Kidney (tissue), 14 donors: Measurements from ENCODE around the gene C3orf22. TPM values are rescaled to one million over a fixed set of nuclear protein-coding genes. Genes with fewer than 3 reads are reported as not detected.

ENCODE experiments used
- DNase-seq, 5 donors: peaks; one replicate each; pipeline ENCODE4 v3.0.0-alpha.2; 2013 to 2020
- FAIRE-seq: peaks from 2 replicates; lab custom pipeline; 2012; peaks lifted over from hg19 to GRCh38; lab: Jason Lieb, UNC
- H3K27ac ChIP-seq, 2 donors: one replicate each; pipeline ENCODE4 v1.7.0; 2013; ENCODE audit warnings: low read depth in 2 of 2, low read length in 2 of 2, inconsistent platforms in 1 of 2
- H3K27me3 ChIP-seq: one replicate; pipeline ENCODE4 v1.7.1; 2013; ENCODE audit warnings: low read length, inconsistent platforms; ENCODE audit not compliant: control insufficient read depth, insufficient read depth
- H3K36me3 ChIP-seq, 3 donors: one replicate each; pipeline versions ENCODE4 v1.7.0 to v1.7.1; 2013; ENCODE audit warnings: low read length in 3 of 3, control low read depth in 1 of 3, inconsistent platforms in 1 of 3; ENCODE audit not compliant: insufficient read depth in 3 of 3, control insufficient read depth in 2 of 3
- H3K4me1 ChIP-seq, 3 donors: one replicate each; pipeline versions ENCODE4 v1.7.0 to v1.7.1; 2013; ENCODE audit warnings: low read length in 3 of 3, inconsistent platforms in 1 of 3, low read depth in 1 of 3; ENCODE audit not compliant: control insufficient read depth in 2 of 3, insufficient read depth in 2 of 3
- H3K4me3 ChIP-seq, 3 donors: one replicate each; pipeline versions ENCODE4 v1.7.0 to v1.8.1; 2013; ENCODE audit warnings: low read length in 3 of 3, control low read depth in 1 of 3, inconsistent platforms in 1 of 3
- H3K9ac ChIP-seq, 3 donors: one replicate each; pipeline versions ENCODE4 v1.7.0 to v1.7.1; 2013; ENCODE audit warnings: low read length in 3 of 3, control low read depth in 1 of 3, inconsistent platforms in 1 of 3
- H3K9me3 ChIP-seq, 3 donors: one replicate each; pipeline versions ENCODE4 v1.7.0 to v1.7.1; 2013; ENCODE audit warnings: low read length in 3 of 3, control low read depth in 1 of 3, inconsistent platforms in 1 of 3; ENCODE audit not compliant: control insufficient read depth in 2 of 3, insufficient read depth in 1 of 3
- intact Hi-C: fragments of 100-400 bp; cut with DNase I; formaldehyde crosslinking; loops from one replicate; pipeline ENCODE4 v1.11.1; 2022
- polyA plus RNA-seq: library from polyadenylated mRNA; stranded (reverse); fragments of 350-450 nt; fragmentation: Illumina TruSeq; extraction: RNeasy Lipid Tissue Mini Kit (QIAGEN cat#74804); gene quantifications from one replicate; pipeline ENCODE4 v1.2.3, GENCODE V29; 2014; ENCODE audit warnings: low read depth, low replicate concordance; ENCODE audit not compliant: insufficient read depth
- total RNA-seq: library from RNA; stranded (reverse); fragmentation: NEBNext Ultra II Directional; extraction: Animal tissue kit (Norgen Biotek cat#: 25700); gene quantifications from one replicate; pipeline ENCODE4 v1.2.1, GENCODE V29; 2021
- TF ChIP-seq, protein P1 (sequence below): IDR thresholded peaks from 3 replicates; pipeline ENCODE4 v1.5.1; 2012; ENCODE audit warnings: mild to moderate bottlenecking, moderate library complexity, borderline replicate concordance; ENCODE audit not compliant: insufficient read depth; ENCODE audit errors: extremely low read depth
- donor health status: control.
- donor health status: control.
- donor health status: control.
- donor health status: control.
- donor health status: control.
- donor health status: DM: yes; HTN: yes; CAD: no.
- donor health status: Normal renal cell carcinoma (clear cell type).

C3orf22 gene
- total and polyA plus RNA-seq, 2 donors from 2014 or later, result not detected

- H3K9ac ChIP-seq, result no peak overlapping the region
- intact Hi-C loops, result no loop called here
- no peak overlapping the region for H3K4me3 ChIP-seq
- DNase-seq, result peak in 2 of 5 donors; percentile 4 to 58
- no peaks in the 10 kb centered on the region for H3K9me3 ChIP-seq
- peaks cover 0 to 3% (median 3%) of the 10 kb centered on the region in 3 donors for H3K4me1 ChIP-seq
- TF ChIP-seq, protein P1, sequence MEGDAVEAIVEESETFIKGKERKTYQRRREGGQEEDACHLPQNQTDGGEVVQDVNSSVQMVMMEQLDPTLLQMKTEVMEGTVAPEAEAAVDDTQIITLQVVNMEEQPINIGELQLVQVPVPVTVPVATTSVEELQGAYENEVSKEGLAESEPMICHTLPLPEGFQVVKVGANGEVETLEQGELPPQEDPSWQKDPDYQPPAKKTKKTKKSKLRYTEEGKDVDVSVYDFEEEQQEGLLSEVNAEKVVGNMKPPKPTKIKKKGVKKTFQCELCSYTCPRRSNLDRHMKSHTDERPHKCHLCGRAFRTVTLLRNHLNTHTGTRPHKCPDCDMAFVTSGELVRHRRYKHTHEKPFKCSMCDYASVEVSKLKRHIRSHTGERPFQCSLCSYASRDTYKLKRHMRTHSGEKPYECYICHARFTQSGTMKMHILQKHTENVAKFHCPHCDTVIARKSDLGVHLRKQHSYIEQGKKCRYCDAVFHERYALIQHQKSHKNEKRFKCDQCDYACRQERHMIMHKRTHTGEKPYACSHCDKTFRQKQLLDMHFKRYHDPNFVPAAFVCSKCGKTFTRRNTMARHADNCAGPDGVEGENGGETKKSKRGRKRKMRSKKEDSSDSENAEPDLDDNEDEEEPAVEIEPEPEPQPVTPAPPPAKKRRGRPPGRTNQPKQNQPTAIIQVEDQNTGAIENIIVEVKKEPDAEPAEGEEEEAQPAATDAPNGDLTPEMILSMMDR, result no peak
- peaks cover 5% of the 10 kb centered on the region for H3K27me3 ChIP-seq
- no peak for FAIRE-seq
- no peaks in the 10 kb centered on the region for H3K36me3 ChIP-seq
- no peak overlapping the region for H3K27ac ChIP-seq
These were observed 17.6 kb downstream of the C3orf22 start for GRCh38 chr3:126540951-126541627.

- no peaks in the 10 kb centered on the region for H3K9me3 ChIP-seq
- peak in 3 of 5 donors; percentile 11 to 51 (median 31) for DNase-seq
- H3K36me3 ChIP-seq, result no peaks in the 10 kb centered on the region
- no peak overlapping the region for H3K27ac ChIP-seq
- peaks cover 5% of the 10 kb centered on the region for H3K27me3 ChIP-seq
- FAIRE-seq, result no peak
- no peak overlapping the region for H3K4me3 ChIP-seq
- peaks cover 0 to 3% (median 3%) of the 10 kb centered on the region in 3 donors for H3K4me1 ChIP-seq
- intact Hi-C loops, result no loop called here
- H3K9ac ChIP-seq, result no peak overlapping the region
- TF ChIP-seq, protein P1, result no peak
These were observed 18.3 kb downstream of the C3orf22 start for GRCh38 chr3:126540342-126540849.

- no peak overlapping the region for H3K4me3 ChIP-seq
- intact Hi-C loops, result no loop called here
- no peaks in the 10 kb centered on the region for H3K36me3 ChIP-seq
- H3K27ac ChIP-seq, result no peak overlapping the region
- TF ChIP-seq, protein P1, result no peak
- H3K4me1 ChIP-seq, result peaks cover 0 to 3% (median 3%) of the 10 kb centered on the region in 3 donors
- peak in 2 of 5 donors; percentile 18 to 37 for DNase-seq
- peaks cover 5% of the 10 kb centered on the region for H3K27me3 ChIP-seq
- no peaks in the 10 kb centered on the region for H3K9me3 ChIP-seq
- H3K9ac ChIP-seq, result no peak overlapping the region
- no peak for FAIRE-seq
These were observed 19.0 kb downstream of the C3orf22 start for GRCh38 chr3:126539558-126540250.
